GM19328 (cell line): ENCODE measurements around the gene MMP10.
"Not testable (repeated sequence)": the region's sequence is repeated elsewhere in the genome, so short reads cannot be mapped to it uniquely, and the experiment has no call there.

Experiments
- ATAC-seq: cut with Tn5 transposase; IDR thresholded peaks from one replicate; pipeline ENCODE4 v1.9.1; 2021; ENCODE audit warnings: mild to moderate bottlenecking, moderate library complexity; ENCODE audit not compliant: unreplicated experiment

The MMP10 gene

GRCh38 chr11:102784380-102784779 lies 4.0 kb upstream of the MMP10 start:
- no peak for ATAC-seq

GRCh38 chr11:102783720-102784119 lies 3.3 kb upstream of the MMP10 start:
- ATAC-seq: no peak

- ATAC-seq: no peak
Observed at GRCh38 chr11:102783016-102783415, 2.6 kb upstream of the MMP10 start.

GRCh38 chr11:102781676-102782075 lies 1.2 kb upstream of the MMP10 start:
- no peak for ATAC-seq

- no peak for ATAC-seq
Observed at GRCh38 chr11:102776454-102776853, 4.0 kb downstream of the MMP10 start.

GRCh38 chr11:102773386-102773785 lies 7.0 kb downstream of the MMP10 start:
- ATAC-seq: no peak

- no peak for ATAC-seq
Observed at GRCh38 chr11:102771351-102771750, 9.1 kb downstream of the MMP10 start.

- ATAC-seq: no peak
Observed at GRCh38 chr11:102770191-102770590, 10.2 kb downstream of the MMP10 start.

- no peak for ATAC-seq
Observed at GRCh38 chr11:102767800-102768199, 12.6 kb downstream of the MMP10 start.

- no peak for ATAC-seq
Observed at GRCh38 chr11:102763440-102763839, 17.0 kb downstream of the MMP10 start.

- ATAC-seq: no peak
Observed at GRCh38 chr11:102762361-102762767, 18.1 kb downstream of the MMP10 start.

- no peak for ATAC-seq
Observed at GRCh38 chr11:102761646-102762238, 18.7 kb downstream of the MMP10 start.

- ATAC-seq: no peak
Observed at GRCh38 chr11:102760344-102761035, 19.9 kb downstream of the MMP10 start.

- ATAC-seq: no peak
Observed at GRCh38 chr11:102757823-102758549, 22.4 kb downstream of the MMP10 start.

- no peak for ATAC-seq
Observed at GRCh38 chr11:102753267-102753666, 27.2 kb downstream of the MMP10 start.

GRCh38 chr11:102751673-102752072 lies 28.8 kb downstream of the MMP10 start:
- ATAC-seq: no peak

- ATAC-seq: no peak
Observed at GRCh38 chr11:102749101-102749722, 31.2 kb downstream of the MMP10 start.

GRCh38 chr11:102746746-102747578 lies 33.5 kb downstream of the MMP10 start:
- not testable (repeated sequence) for ATAC-seq

GRCh38 chr11:102734650-102735049 lies 45.8 kb downstream of the MMP10 start:
- ATAC-seq: no peak

GRCh38 chr11:102733232-102733875 lies 47.1 kb downstream of the MMP10 start:
- peak; percentile 83 for ATAC-seq
